Measurements from ENCODE around the gene SALL1.

Gene SALL1

DNA sequence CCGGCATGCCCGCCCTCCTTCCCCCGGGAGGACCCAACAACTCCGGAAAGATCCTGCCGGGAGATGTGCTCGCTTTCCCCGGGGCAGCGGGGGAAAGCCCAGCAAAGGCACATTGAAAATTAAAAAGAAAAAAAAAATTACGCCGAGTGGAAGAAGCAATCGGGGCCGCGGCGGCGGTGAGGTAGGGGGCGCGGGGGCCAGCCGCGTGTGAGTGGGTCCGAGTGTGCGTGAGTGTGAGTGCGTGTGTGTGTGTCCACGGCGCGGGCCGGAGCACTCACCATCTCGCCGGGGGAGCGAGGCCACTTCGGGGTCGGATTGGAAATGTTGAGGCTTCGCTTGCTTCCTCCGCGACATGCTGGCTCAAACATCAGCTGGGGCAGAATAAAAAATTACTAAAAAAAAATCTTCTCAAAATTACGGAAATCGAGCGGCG is at the start of gene SALL1:
Gene SALL1, minus strand, starts transcription at position 383 of the 433 bp plus-strand sequence. Its CDS starts 29 bp downstream, at position 354.
- DNase-seq, result no peak

- DNase-seq, result no peak
Observed at GRCh38 chr16:51200793-51201192, 49.7 kb upstream of the SALL1 start.

DNA sequence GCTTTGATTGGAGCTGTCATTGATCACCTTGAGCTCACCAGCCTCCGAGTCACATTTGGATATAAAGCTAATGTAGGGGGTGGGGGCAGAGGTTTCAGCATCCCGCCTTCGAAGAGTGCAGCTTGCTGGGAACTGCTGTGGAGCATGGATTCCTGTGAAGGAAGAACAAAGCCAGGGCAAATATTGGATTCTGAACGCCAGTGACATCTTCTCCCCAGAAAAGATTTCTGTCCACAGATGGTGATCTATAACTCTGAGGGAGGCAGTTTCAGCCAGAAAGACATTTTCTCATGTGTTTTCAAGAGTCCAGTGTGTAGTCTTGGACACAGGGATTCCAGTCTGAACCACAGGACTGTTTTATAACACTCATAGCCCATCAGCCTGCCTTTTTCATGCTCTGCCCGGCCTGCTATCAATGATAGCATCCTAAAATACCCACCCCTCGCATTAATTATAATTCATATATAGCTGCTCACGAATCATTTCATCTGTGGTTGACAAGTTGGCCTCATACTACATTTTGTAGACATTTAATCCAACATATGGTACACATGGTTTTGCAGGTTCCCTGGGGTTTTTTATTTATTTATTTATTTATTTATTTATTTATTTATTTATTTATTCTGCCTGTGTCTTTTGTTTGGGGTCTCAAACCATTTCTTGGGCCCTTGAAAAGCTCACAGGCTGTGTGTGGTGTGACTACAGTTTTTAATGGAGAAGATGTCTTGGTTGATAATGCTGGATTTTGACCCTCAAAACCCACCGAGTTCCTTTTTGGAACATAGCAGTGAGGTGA is 47.1 kb upstream of the SALL1 start:
- DNase-seq, result no peak

DNA sequence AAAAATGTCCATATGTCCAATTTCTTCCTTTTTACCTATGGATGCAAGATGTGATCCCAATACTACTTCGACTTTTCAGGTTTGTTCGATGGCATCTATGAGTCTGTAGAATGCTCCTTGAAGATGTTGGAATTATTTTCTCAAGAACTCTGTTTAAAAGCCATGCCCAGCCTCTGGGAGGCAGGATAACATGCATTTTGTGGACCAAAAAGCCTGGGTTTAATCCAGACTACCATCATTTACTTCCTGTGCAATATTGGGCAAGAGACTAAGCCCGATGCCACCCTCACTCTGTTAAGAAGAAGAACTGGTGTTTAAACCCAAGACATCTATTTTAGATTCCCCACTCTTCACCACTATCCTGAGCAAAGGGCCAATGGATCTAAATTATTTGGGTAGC is 42.8 kb upstream of the SALL1 start:
- no peak for DNase-seq

GRCh38 chr16:51184702-51185433 is 33.8 kb upstream of the SALL1 start:
- DNase-seq, result no peak

- DNase-seq, result no peak
Observed at GRCh38 chr16:51181503-51181811, 30.4 kb upstream of the SALL1 start.

DNA sequence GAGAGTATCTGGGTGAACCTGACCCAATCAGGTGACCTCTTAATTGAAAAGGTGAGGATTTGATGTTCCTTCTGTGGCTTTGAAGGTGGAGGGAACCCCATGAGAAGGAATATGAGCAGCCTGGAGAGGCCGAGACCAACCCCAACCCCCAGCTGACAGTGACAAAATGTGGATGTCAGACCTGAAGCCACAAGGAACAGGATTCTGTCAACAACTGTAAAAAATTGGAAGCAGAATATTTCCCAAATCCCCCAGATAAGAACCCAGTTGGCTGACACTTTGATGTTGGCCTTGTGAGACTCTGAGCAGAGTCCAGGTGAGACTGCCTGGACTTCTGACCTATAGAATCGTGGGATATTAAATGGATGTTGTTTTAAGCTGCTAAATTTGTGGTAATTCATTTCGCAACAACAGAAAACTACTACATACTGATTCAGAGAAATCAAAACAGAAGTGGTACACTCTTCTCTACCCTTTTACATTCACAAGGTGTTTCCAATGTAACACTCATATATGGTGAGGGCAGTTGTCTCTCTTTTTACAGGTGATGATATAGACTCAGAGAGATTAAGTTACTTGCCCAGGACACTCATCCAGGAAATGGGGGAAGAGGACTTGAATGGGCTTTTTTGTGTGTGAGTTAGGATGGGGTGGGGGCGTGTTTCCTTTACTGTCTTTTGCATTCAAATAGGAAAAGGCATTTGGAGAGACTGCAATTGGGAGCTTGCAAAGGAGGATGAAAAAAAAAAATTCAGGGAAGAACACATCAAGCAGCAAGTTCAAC is 29.8 kb upstream of the SALL1 start:
- DNase-seq, result no peak

DNA sequence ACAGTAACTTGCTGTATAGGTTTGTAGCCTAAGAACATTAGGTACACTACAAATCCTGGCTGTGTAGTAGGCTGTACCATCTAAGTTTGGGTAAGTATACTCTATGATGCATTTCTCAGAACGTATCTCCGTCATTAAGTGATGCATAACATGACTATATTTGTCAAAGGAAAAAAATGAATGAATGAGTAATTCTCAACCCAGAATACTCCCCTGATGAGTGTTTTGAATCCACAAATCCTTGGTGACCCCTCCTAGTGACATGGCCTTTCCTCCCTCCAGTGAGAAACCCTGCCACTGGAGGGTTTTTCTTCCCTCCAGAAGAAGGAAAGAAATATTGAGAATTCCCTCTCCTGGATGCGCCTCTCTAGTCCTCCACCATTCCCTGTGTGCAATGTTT is 24.0 kb upstream of the SALL1 start:
- no peak for DNase-seq

DNA sequence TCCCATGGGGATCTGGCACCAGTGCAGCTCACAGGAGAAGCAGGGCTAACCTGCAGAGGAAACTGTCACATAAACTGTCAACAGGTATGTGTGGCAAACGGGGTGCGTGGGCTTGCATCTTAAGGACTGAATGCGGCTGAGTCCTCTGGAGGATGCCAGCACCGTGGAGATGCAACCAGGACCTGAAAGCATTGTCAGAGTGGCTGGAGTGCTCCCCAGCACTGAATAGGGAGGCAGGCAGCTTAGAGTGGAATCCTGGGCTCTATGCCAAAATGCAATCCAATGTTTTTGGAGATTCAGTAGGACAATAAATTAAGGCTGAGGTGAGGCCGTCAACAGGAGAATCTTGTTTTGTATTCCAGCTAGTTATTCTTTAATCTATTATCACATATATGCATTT is 21.3 kb upstream of the SALL1 start:
- no peak for DNase-seq

GRCh38 chr16:51168755-51169154 is 17.7 kb upstream of the SALL1 start:
- DNase-seq, result no peak

- DNase-seq, result no peak
Observed at GRCh38 chr16:51167170-51167895, 16.3 kb upstream of the SALL1 start.

DNA sequence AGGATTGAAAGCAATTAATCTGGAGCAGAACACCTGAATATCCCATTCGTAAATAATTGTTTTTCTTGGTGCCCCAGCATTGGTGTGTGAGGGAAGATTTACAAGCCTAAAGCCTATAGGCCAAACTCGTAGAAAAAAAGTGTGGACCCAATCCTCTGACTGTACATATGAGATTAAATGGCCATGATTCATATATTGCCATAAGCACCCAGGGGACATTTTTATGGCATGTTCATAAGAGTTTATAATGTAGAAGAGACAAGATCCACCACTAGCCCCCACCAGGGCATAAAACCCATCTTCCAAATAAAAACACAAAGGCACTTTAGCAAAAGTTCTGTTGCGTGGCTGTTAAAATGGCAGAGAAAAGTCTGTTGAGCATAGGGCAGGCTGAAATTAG is 15.5 kb upstream of the SALL1 start:
- DNase-seq, result no peak

GRCh38 chr16:51166091-51166490 is 15.0 kb upstream of the SALL1 start:
- DNase-seq, result no peak

DNA sequence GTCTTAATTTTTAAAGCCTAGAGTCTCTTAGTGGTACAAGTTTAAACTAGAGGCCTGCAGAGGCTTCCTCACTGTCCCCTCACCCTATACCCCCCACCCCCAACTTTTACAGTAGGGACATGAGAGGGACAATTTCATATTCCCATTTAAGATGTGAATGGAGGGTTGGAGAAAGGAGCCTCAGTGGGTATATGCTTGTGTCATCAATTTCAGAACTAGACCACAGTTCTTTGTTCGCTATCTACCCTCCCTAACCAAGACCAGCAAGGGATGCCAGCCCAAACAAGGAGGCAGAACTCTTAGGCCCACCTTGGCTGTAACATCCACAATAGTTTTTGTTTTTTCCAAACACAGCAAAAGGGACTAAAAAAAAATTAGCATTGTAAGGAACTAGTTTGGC is 14.0 kb upstream of the SALL1 start:
- no peak for DNase-seq

DNA sequence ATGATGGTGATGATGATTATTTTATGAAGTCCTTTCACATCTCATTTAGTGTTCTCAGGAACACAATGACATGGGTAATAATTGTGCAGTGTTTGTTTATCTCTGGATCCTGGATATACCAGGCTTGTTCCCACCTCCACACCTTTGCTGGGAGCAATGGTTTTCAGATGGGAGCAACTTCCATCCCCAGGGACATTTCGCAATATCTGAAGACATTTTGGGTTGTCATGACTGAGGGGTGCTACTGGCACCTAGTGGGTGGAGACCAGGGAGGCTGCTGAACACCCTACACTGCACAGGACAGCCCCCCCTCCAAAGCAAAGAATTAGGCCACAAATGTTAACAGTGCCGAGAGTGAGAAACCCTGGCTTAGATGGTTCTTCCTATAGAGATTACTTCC is 13.5 kb upstream of the SALL1 start:
- no peak for DNase-seq

GRCh38 chr16:51163894-51164566 is 13.0 kb upstream of the SALL1 start:
- DNase-seq, result no peak

GRCh38 chr16:51163366-51163765 is 12.3 kb upstream of the SALL1 start:
- no peak for DNase-seq

DNA sequence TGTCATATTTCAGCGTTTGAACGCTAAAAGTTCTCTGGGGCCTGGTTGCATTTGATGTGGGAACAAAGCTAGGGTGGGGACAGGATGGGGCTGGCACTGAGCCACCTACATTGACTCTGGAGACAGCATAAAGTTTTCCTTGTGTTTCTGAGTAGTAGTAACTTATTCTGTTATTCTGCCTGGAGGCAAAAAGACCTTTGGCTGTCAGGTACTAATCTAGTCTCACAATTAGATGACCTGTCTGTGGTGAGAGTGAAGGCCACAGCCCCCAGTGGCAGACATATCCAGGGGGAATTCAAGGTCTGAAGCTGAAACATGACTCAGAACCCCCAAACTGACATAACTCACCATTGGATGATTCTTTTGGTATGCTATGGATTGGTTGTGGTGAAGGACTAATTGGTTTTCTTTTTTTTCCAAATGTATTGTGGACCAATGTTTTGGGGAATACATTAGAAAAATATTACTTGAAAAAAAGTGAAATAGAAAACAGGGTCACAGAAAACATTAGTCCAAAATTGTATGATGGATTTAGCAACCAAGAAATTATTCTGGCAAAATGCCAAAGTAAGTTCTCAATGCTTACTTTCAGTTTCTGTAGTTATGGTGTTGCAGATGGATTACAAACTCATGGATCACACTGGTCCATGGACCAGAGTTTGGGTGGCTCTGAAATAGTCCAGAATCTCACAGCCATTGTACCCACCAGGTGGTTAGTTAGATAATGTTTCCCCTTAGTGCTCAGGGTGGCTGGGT is 10.5 kb upstream of the SALL1 start:
- DNase-seq, result no peak

GRCh38 chr16:51159865-51160264 is 8.8 kb upstream of the SALL1 start:
- DNase-seq, result no peak

GRCh38 chr16:51159296-51159695 is 8.2 kb upstream of the SALL1 start:
- no peak for DNase-seq

DNA sequence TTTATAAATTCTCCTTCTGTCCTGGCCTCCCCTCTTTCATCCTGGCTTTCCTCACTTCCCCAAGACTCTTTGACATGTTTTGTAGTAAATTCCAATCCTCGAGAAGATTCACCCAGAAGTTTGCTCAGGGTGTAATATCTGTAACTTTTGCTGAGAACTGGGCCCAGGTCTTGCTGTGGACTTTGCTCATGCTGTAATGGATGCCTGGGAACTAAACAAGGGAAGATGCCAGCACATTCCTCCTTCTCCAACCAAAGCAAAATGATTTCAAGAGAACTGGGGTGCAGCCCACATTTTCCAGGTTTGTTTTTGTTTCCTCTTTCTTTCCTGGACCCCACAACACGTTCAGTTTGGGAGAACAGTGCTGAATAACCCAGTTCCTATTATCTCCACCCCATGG is 6.6 kb upstream of the SALL1 start:
- DNase-seq, result no peak

GRCh38 chr16:51156807-51157200 is 5.7 kb upstream of the SALL1 start:
- DNase-seq, result no peak

All from activated CD4-positive, alpha-beta T cell treated with anti-CD3 and anti-CD28 coated beads, Interleukin-2, amount 50 U/mL, for 48 hours (primary cell).